Activated CD4-positive, alpha-beta T cell treated with anti-CD3 and anti-CD28 coated beads, Interleukin-2, Interleukin-6, amounts not matched to agents 100 ng/mL and 50 ng/mL, durations not matched to agents 16 hours and 8 hours (primary cell): Measurements from ENCODE around the gene LTB4R.
A peak's percentile ranks its signal among the peaks of the same experiment; 100 is the strongest.

Experiments used
- DNase-seq: peaks from one replicate; pipeline ENCODE4 v3.0.0-alpha.2; 2020

LTB4R gene

DNA sequence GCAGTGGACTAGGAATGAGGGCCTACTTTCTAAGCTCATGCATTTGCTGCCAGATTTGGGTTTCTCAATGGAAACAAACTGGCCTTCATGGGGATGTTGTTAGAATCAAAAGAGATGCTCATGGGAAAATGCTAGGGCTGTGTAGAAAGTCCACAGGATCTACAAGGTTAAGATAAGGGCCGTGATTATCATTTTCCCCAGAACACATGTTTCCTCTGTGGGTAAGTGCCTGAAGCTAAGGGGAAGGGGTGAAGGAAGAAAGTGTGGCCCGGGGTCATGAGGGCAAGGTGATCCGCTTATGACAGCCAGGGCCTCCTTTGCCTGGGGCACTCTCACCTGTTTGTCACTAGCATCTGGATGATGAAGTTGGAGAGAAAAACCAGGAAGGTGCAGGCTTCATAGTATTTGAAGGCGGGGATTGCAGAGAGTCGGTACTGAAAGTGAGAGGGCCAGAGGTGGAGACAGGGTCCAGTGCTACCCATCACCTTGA is 13.8 kb downstream of the LTB4R start:
- DNase-seq, result no peak

DNA sequence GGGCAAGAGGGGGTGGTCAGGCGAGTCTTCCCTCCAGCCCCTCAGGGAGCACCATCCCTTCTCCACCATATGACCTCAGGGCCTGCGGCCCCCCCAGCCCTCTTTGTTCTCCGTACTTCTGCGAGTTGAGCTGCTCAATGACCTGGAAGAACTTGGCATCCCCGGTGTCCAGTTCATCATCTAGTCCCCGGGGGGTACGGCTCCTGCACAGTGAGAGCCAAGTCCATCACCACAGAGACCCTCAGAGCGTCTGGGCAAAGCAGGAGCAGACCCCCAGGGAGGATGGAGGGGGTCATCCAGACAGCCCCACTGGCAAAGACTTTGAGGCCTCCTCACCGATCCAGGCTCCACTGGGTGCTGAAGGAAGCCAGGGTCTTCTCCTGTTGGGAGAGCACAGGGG is 14.7 kb downstream of the LTB4R start:
- DNase-seq, result no peak

DNA sequence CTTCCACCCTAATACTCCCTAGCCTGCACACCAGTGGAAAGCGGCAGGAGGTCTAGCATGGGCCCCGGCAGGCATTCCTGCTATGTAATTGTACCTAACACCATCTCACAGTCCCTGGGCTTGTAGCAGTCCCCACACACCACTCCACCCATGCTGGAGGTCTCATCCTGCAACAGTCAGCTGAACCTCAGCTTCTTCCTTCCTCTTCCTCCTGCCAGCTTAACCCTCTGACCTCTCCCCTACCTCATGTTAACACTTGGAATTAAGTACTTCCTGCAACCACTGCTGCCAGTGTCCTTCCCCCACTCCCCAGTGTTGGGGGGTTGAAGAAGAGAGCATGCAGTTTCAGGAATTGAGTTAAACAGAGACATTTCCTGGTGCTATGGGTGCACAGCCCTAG is 16.0 kb downstream of the LTB4R start:
- no peak for DNase-seq

DNA sequence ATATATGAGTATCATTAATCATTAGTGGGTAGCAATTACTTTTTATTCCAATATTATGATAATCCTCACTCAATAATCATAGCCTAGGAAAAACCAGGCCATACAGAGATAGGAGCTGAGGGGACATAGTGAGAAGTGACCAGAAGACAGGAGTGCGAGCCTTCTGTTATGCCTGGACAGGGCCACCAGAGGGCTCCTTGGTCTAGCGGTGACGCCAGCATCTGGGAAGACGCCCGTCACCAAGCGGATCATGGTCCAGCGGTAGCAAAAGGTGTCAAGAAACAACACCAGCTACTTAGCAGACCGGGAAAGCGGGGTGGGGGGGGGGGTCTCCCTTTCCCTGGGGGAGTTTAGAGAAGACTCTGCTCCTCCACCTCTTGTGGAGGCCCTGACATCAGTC is 16.6 kb downstream of the LTB4R start:
- DNase-seq, result peak; percentile 43

DNA sequence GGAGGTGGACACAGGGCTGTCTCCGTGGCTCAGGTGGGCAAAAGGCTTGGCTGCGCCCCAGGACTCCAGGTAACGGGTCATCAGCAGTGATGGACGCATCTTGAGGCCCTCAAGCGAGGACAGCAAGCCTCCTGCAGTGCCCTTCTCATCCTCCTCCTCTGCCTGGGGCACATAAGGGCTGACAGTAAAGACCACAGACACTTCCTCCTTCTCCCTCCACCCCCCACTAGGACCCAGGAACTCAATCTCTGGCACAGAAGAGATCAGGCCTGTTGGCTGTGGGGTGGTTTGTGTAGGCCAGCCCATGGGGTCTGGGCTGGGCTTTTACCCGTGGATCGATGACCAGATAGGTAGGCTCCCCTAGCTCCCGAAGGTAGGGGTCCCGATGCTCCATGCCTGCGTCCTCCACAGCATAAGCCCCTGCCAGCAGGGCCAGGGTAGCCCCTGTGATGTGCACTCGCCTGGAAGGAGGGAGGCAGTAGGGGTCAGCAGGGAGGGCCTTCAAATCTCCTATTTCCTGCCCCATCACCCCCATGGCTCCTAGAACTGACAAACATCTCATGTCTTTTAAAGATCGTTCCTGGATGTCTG is 17.9 kb downstream of the LTB4R start:
- no peak for DNase-seq

DNA sequence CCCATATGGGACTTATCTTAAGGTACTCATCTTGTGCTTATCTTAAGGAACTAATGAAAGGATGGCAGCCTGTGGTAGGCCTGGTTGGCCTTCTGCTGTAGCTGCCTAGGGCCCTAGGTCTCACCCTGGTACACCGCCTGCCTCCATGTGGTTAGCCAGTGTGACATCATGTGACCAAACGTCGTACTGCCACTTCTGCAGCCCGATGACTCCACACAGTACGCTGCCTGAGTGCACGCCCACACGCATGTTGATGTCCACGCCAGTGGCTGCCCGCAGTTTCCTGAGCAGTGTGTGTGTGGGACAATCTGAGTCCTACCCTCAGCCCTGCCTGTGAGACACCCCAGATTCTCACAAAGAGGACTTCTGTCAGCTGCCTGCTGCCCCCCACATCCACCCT is 18.4 kb downstream of the LTB4R start:
- peak; percentile 80 for DNase-seq

DNA sequence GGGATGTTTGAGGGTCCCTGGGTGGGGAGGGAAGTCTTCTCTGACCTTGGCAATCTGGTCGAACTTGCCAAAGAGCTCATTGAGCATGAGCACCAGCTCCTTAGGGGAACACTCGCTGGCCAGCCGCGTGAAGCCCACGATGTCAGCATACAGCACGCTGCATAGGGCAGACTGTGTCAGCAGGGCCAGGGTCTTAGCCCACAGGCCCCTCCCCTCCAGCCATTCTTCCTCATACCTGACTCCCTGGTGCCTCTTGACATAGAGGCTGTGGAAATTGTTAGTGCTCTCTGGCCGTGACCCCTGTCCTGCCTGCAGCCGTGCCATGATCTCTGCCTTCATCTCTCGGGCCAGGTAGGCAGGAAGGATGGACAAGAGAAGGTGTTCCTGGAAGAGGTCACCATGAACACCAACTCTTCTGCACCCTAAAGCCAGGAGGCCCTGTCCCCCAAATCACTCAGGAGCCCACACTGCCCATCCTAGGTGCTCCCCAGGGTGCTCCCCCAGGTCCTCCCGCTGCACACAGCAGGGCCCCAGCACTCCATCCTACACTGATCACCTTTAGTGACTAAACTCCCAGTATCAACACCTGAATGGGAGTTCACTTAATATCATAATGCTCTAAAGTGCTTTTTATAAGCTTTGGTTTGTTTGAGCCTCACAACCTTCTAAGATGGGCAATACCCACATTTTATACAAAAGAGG is 19.8 kb downstream of the LTB4R start:
- DNase-seq, result no peak

DNA sequence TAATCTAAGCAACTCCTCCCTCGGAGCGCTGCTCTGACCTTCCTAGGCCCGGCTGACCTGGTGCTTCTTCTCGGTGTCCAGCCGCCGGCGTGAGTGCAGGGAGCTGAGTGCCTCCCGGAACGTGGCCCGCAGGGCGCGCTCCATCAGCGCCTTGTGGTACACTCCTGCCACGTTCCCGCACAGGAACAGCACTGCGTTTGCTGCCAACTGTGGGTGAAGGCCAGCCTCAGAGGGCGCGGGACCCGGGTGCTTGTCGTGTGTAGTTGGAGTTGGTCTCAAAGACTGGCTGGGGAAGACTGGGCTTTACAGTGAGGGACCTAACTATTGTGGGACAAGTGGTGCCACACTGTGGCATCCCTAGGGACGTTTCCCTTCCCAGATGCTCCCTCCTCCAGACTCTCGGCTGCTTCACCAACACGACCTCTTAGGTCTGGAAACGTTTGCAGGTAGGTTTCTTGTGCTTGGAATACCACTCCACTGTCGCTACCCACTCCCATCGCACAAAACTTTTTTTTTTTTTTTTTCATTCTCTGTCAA is 20.5 kb downstream of the LTB4R start:
- no peak for DNase-seq

DNA sequence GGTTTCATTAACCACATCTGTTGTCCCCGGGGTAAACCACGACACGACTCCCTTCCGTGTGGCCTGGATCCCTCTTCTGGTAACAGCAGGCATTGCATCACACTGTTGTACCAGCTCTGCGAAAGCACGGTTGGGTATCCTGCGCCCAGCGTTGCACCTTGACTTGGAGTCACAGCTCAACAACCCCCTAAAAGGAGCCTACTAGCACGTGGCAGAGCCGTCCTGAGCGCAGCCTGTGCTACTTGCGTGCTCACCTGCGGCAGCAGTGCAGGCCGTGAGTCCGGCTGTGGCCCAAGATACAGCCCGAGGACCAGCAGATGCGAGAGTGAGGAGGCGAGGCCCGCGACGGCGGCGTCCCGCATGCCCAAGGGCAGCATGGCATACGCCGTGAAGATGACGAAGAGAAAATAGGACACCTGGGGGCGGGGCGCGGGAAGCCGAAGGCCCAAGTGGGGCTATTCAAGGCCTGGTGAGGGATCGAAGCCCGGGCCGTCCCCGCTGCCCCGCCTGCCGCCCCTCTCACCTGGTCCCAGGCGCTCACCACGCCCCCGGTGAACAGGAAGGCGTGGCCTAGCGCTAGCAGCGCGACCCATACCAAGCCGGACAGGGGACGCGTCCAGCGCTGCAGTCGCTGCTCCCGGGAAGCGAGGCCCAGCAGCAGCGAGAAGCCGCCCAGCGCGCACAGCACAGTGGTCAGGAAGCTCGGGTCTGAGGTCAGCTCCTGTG is 21.1 kb downstream of the LTB4R start:
- DNase-seq, result peak; percentile 92

DNA sequence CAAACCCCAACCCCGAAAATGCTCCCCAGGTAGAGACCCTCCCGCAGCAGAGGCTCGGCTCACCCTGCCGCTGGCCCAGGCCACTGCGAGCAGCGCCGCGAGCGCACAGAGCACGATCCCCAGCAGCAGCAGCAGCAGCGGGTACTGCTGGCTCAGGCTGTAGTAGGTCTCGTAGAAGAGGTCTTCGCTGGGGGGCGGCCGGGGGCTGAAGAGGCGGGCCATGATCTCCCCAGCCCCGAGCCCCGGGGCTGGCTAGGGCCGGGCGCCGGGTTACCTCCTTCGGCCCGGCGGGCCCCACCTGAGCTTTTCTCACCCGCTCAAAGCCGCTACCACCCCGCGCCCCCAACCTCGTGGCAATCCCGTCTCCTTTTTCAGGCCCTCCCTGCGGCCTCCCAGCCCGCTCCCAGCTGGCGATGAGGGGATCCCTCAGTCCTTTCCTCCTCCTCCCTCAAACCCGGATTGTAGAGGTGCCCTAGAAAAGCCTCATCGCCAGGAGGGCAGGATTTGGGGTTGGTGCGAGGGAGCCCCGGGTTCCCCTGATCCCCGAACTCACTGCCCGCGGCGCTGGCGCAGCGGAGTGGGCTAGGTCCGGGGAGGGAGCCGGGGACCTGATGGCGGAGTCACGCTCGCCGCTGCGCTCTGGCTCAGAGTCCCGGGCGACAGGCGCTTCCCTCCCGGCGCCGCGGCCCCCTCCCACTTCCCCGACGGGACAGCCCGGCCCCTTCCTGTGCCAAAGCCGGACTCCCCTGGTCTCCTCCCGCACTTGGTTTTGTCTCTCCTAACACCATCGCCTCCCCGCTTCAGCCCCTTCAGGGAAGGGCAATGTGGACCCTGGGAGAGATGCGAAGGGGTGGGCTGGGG is 23.4 kb downstream of the LTB4R start, which contains the start of gene ADCY4:
ADCY4 (minus strand) TSS at position 641 of the 861 bp plus-strand sequence; CDS start at position 222, 419 bp downstream.
- no peak for DNase-seq

DNA sequence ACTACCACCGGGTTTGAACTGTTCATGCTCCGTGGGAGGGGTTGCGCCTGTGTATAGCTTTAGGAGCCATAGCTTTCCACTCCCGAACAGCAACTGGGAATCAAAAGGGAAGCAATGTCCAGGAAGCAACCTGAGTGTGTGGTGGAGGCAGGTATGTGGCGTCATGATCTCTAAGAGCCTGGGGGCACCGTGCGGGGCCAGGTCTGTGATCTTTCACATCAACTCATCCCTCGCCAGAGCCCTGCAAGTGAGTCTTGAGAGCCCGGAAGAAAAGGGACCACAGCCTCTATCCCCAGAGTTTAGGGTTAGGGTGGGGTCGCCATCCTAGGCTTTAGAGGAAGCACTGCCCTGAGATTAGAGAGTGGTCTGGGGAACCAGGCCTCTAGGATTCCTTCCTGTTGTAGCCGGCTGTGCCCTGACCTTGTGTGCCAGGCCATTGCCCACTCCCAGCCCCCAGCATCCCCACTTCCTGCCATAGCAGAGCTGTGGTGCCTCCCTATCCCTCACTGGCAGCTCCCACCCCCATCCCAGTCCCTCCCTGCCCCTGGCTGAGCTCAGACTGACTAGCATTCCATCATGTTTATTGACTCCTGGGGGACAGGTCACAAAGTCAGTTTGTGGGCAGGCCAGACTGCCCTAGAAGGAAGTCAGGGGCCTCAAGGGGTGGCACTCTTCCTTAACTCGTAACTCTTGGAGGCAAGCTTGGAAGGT is 24.3 kb downstream of the LTB4R start:
- no peak for DNase-seq

DNA sequence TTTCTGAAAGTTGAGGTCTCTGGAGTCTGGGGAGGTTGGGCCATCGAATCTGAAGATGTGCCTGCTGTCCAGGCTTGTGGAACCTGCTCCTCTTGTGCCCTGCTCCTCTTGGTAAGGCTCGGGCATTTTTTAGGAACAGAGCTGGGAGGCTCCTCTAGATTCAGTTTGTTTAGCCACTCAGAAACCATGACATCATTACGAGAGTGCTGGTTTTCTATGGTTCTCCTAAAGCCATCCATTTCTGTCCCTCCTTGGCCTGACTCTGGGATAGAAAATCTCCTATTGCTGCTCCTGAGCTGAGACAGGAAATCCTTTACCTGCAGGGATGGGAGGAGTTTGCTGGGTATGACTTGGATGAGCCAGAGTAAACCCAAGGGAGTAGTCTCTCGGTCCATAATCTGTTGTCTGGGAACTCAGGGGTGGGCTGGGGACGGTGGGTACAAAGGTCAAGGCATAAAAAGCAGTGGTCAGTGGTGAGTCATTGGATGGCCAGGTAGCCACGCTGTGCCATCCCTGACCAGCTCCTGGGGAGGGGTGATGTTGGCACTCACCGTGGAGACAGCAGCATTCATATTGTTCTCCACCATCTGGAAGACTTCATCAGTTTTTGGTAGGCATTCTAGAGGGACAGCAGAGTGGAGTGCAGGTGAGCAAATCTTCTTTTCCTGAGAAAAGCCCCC is 26.0 kb downstream of the LTB4R start:
- no peak for DNase-seq

DNA sequence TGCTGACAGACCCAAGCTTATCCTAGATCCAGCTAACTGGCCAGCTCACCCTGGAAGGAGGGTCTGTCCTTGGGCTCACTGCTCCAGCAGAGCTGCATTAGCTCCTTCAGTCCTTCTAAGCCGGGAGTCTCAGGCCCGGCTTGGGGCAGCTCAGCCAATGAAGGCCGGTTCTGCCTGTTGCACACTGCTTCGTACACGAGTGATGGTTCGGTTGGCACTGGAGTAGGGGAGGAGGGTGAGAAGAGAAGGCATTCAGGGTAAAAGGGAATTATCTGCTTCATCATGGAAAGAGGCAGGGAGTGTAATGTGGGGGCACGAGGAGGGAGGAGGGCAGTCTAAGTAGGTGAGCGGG is 26.5 kb downstream of the LTB4R start:
- DNase-seq, result no peak

DNA sequence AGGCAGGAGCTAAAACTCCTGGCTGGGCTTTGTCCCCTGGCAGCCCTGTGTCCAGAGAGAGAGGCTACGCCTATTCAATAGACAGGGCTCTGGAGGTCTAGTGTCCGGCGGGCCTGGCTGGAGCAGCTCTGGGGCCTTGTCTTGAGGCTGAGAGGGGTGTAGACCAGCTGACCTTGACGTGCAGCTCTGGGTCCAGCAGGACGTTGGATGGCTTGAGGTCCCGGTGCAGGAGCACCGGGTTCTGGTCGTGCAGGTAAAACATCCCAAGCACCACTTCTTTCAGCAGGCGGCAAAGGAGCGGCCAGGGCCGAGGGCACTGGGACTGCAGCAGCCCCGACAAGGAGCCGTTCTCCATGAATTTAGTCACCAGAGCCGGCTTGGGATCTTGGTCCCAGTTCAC is 27.5 kb downstream of the LTB4R start:
- DNase-seq, result no peak

DNA sequence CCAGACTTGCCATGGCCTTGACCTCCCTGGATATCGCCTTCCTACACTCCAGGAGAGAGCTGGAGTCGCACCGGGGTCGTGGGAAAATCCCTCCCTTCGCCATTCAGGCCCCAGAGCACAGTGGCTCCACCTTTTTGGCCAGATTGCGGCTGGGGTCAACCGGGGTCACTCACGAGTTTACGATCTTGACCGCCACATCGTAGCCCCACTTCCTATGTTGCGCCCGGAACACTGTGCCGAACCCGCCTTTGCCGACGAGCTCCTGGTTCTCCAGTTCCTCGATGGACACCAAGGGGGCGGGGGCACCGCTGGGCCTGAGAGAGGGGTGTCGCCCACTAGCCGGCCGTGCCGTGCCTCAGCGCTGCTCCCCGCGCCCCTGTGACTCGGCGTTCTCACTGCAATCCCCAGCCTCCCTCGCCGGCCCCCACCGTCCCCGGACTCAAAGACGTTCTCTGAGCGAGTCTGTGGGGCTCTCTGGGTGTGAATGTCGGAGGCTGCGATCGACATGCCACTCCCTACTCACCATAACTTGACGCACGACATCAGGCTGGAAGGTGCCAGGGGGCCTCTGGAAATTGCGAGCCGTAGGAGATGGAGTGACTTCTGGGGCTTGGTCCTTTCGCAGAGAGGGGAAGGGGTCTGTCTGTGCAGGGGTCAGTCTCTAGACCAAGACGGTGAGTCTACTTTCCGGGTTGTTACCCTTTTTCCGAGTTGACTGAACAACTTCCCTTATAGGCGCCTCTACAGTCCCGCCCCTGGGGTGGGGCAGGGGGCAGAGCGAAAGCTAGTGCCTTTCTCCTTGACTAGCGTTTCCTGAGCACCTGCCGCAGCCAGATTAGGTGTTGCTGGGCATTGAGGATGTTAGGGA is 28.2 kb downstream of the LTB4R start, which contains the start of gene RIPK3:
RIPK3 (minus strand) TSS at position 708 of the 868 bp plus-strand sequence; CDS start at position 543, 165 bp downstream.
- peak; percentile 74 for DNase-seq

DNA sequence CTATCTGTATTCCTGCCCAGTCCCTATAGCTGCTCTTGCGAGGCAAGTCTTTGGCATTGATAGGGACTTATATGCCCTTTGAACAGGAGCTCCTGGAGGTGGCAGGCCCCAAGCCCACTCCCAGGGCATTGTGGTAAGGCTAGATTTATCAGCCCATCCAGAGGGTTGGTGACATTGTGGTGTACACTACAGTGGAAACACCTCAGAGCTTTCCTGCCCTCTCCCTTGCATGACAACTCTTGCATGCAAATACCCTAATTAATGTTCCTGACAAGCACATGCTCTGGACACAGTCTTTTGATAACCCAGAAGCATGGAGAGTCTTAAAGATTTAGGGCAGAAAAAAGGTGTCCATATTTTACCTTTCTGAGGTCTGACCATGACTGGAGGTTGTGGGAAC is 29.3 kb downstream of the LTB4R start:
- DNase-seq, result no peak

DNA sequence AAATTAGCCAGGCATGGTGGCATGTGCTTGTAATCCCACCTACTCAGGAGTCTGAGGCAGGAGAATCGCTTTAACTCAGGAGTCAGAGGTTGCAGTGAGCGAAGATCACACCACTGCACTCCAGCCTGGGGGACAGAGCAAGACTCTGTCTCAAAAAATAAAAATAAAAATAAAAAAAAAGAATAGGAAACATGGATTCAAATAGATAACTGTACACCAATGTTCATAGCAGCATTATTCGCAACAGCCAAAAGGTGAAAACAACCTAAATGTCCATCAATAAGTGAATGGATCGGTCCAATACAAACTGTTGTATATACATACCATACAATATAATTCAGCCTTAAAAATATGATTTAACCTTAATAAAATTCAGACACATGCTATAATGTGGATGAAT is 31.6 kb downstream of the LTB4R start:
- no peak for DNase-seq

DNA sequence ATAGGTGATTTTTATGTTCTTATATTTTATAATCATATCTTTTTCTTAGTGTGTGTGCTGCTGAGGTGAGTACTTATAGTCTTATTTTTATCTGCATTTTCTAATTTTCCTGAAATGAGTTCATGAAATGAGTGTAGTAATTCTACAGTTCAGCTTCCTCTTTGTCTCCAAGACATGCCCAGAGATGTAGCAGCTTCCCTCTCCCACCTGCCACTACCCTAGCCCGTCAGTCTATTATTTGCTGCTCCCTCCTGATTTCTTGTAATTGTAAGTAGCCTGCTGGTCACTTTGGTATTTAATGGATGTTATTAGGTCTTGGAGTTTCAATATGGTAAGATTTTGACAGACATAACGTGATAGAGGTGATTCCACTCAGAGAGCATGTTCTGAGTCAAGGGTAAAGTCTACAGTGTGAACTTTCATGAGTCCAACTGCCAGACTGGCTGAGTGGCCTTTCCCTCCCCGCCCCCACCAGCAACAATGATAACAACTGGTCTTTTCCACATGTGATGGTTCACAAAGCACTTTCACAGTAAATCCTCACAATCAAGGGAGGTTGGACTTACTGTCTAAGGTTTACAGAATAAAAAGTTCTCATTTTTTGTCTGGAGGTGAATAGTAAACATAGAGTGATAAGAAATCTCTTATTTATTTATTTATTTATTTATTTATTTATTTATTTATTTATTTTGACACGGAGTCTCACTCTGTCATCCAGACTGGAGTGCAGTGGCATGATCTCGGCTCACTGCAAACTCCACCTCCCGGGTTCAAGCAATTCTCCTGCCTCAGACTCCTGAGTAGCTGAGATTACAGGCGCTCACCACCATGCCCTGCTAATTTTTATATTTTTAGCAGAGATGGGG is 32.7 kb downstream of the LTB4R start:
- no peak for DNase-seq

DNA sequence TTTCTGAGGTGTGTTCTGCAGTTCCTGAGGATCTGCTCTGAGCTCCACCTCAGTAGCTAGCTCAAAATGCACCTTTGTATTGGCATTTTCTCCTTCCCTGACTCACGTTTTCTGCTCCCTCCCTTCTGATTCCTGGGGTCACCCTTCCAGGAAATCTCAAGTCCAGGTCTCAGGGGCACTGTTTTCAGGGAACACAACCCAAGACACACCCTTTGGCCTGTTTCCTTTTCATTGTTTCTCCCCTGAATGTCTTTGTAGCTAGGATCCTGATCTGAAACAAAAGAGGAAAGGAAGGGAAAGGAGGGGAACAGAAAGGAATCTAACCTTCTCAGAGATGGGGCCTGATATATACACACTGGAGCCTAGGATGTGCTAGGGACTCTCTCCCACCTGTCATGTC is 35.8 kb downstream of the LTB4R start:
- no peak for DNase-seq
